NCI-H1092 (cell line): ENCODE results near the gene C2orf49.

Experiments used
- DNase-seq: peaks from one replicate; lab custom pipeline; 2025; lab: John Stamatoyannopoulos, UW

C2orf49 gene

DNA sequence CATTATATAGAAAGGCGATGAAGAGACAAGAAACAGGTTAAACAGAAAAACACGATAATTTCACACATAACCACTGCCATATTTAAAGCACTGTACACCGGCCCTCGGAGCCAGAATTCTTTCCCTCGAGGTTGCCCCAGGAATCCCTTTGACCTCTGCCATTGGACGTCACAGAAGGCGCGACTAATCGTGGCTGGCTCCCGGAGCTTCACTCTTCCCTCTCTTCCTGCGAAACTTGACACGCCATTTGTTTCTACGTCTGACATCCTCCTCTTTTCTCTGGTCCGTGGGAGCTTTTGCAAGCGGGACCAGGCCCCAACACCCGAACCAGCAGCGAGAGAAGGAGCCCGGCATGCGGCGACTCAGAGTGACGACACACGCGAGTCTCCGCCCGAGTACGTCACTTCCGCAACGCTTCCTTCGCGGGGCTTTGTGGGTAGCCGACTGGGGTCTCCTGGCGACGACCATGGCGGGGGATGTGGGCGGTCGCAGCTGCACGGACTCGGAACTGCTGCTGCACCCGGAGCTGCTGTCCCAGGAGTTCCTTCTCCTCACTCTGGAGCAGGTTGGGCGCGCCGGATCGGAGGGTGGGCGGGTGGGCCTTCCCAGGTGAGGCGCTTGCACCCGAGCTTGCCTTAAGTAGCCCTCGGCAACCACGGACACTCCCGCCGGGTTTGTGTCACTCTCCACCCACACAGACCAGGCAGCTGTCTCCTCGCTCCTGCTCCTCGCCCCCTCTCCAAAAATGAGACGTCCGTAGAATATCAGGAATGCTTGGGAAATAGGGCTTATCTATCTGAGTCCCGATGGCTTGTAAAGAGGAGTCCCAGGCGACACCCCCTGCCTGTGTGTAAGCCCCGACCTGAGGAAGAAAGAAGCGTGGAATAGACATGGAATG is at the start of gene C2orf49:
Gene C2orf49 (plus strand): TSS at position 419 of the 898 bp plus-strand sequence. CDS start 48 bp downstream, at position 467.
- DNase-seq: peak; percentile 87

DNA sequence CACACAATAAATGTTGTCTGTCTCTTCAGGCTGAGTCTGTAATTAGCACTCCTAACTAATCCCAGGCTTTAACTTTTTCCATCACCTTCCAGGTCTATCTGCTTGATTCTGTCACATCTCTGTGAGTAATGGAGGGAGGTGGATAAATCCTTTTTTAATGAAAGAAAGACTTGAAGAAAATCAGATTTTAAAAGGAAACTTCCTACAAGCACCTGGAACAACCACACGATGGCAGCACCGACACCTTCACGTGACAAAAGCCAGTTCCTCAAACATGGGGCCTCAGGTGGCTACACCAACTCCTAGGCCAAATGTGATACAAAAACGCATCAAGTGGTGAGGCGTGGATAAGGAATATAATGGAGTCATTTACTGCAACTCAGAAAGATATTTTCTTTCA is 49.6 kb upstream of the C2orf49 start:
- no peak for DNase-seq

GRCh38 chr2:105288133-105288532 is 49.2 kb upstream of the C2orf49 start:
- DNase-seq: no peak

DNA sequence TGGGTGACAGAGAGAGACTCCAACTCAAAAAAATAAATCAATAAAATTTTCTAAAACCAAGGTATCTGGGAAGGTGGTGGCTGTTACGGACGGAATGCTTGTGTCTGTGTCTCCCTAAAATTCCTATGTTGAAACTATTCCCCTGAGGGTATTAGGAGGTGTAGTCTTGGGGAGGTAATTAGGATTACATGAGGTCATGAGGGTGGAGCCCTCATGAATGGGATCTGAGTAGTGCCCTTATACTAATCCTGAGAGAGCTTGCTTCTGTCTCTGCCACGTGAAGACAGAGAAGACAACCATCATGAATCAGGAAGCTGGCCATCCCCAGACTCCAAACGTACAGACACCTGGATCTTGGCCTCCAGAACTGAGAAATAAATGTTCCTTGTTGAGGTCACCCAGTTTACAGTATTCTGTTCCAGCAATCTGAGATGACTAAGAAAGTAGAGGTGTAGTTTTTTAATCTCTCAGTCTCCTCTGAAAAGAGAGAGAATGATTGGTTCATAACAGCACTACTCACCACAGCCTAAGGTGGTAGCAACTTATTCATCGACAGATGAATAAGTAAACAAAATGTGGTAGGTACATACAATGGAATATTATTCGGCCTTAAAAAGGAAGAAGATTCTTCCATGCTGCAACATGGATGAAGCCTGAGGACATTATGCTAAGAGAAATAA is 46.2 kb upstream of the C2orf49 start:
- DNase-seq: no peak

DNA sequence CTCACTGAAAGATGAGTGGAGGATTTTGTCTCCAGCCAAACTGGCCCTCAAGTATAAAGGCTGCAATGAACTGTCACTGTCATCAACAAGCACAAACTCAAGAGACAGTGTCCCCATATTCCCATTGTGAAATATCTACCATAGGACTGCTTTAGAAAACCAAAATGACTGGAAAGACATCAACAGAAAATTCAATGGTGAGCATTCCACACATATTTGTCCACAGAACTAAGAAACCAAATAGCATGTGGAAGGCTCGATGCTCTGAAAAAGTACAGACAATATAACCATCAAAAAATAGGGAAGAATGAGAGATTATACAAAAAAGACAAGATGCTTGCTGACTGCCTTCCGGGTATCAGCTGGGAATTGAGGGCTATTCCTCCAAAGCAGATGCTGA is 45.4 kb upstream of the C2orf49 start:
- no peak for DNase-seq

DNA sequence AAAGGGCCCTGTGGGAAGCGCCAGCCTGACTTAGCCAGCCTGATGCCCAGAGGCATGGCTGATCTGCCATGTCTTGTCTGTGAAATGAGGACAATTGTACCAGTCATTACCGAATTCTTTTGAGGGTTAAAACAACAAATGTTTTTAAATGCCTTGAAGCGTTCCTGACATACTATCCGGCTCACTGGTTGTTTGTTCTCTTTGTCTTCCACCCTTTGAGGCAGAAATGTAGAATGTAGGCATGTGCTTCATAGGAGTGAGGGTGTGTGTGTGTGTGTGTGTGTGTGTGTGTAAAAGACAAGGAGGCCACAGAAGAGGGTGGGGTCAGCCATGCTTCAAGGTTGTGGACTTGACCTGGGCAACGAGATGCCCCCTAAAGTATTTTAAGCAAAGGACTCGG is 43.3 kb upstream of the C2orf49 start:
- no peak for DNase-seq

GRCh38 chr2:105294844-105295481 is 42.4 kb upstream of the C2orf49 start:
- no peak for DNase-seq

DNA sequence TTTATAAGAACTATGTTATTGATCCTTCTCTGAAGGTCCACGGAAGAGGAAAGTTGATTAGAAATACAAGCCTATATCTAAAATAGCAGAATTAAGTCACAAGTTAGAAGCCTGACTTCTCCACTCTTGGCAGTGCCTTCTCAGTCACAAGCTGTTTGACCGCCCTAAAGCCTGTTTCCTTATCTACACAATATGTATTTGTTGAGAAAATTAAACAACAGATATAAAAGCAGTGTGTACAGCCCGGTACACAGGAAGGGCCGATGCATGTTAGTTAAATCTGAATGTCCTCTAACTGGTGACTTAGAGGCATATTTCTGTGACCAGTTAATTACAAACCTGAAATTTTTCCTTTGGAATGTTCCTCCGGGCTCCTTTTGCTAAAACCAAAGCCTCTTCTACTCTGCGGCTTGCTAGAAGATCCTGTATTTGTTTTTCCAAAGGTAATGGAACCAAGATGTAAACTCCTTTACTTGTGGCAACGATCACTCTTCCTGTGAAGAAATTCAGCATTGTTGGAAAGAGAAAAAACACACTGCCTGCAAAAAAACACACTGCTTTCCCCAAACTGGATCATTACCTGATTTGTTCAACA is 41.2 kb upstream of the C2orf49 start:
- no peak for DNase-seq

- no peak for DNase-seq
Observed at GRCh38 chr2:105297216-105297615, 40.1 kb upstream of the C2orf49 start.

DNA sequence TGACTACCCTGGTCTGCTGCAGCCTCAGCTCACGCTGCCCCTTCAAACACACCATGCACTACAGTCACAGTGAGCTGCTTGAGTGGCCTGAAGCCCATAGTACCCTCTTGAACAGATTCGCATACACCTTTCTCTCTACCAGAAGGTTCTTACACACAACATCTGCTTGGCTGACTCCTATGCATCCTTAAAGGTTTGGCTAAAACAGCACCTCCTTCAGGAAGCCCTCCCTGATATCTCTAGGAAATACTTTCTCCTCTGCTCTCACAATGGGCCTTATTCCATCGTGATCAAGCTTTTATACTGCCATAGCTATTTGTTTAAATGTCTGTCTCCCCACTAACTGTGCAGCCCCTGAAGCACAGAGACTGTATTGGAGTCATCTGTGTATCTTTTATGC is 39.3 kb upstream of the C2orf49 start:
- DNase-seq: no peak

- DNase-seq: no peak
Observed at GRCh38 chr2:105299290-105299689, 38.0 kb upstream of the C2orf49 start.

- no peak for DNase-seq
Observed at GRCh38 chr2:105301646-105302045, 35.7 kb upstream of the C2orf49 start.

GRCh38 chr2:105307146-105307545 is 30.2 kb upstream of the C2orf49 start:
- no peak for DNase-seq

DNA sequence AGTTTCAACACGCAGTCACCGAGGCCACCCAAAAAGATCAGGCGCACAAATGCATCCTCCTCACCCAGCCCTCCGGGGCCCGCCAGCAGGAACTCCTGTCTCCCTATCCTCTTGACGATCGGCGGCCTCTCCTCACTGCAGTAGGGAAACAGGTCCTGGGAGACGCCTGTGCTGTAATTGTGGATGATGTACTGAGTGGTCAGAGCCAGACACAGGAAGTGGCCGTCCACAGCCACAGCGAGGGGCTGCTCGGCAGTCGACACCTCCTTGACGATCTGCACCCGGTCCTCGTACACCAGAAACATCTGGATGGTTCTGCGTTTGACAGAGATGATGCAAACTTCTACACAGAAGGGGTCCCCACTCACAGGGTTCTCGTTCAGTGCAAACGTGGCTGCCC is 29.8 kb upstream of the C2orf49 start:
- no peak for DNase-seq

DNA sequence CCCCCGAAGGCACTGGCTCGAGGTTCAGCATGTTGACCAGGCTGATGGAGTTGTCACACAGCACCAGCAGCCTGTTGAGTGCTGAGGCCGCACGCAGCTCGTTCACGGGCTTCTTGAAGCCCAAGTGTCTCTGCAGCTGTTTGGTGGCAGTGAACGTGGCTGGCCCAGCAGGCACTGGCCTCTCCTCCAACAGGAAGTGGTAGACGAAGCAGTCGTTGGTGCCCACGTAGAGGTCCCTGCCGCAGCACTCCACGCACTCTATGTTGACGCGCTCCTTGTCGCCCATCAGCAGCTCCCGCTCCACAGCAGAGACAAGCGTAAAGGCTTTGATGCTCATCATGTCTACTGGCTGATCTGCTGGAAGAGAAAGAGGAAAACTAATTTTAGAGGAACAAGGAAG is 29.4 kb upstream of the C2orf49 start:
- DNase-seq: no peak

- no peak for DNase-seq
Observed at GRCh38 chr2:105308382-105309146, 28.8 kb upstream of the C2orf49 start.

- no peak for DNase-seq
Observed at GRCh38 chr2:105309147-105309545, 28.2 kb upstream of the C2orf49 start.

DNA sequence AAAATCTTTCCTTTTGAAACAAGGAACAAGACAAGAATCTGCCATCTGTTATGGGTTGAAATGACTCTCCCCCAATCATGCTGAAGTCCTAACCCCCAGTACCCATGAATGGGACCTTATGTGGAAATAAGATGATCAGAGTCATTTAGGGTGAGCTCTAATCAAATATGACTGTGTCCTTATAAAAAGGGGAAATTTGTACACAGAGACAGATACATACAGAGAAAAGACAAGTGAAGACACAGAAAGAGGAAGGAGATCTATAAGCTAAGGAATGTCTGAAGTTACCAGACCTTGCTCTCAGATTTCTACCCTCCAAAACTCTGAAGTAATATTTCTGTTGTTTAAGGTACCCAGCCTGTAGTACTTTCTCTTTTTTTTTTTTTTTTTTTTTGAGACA is 23.5 kb upstream of the C2orf49 start:
- DNase-seq: no peak

DNA sequence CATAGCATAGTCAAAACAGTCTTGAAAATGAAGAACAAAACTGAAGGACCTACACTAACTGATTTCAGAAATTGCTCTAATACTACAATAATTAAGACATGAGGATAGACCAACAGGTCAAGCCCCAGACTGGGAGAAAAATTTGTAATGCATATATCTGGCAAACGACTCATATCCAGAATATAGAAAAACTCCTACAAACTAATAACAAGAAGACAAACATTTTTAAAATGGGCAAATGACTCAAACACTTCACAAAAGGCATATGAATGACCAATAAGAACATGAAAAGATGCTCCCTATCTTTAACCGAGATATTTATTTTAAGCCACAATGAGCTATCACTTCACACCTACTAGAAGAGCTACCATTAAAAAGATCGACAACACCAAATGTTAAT is 22.0 kb upstream of the C2orf49 start:
- DNase-seq: no peak

DNA sequence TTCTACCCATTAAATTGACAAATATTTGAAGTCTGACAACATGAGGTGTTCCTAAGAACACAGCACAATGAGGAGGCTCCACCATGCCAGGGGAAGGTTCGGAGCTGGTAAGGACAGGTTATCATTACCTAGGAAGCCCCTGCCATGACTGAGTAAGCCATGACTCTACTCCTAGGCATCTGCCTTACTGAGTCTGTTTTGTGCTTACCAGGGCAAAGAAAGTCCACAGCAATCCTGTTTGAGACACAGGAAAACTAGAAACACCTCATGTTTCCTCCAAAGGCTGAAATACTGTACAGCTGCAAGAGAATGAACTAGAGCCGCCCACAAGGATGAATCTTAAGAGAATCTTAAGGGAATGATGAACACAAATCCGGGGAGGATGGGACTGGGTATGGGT is 19.4 kb upstream of the C2orf49 start:
- DNase-seq: no peak

- DNase-seq: no peak
Observed at GRCh38 chr2:105320651-105321215, 16.6 kb upstream of the C2orf49 start.
